Measurements from ENCODE around the gene TMX1. TPM values are rescaled to one million over a fixed set of nuclear protein-coding genes. Genes with fewer than 3 reads are reported as not detected.
A peak's percentile ranks its signal among the peaks of the same experiment; 100 is the strongest.

Gene TMX1
- total and polyA plus RNA-seq, 2 of the 8 experiments (the other 6 are each of a cell fraction or from before 2014, with no cell fraction given), result 26.6 to 84.0 TPM

GRCh38 chr14:51244591-51244990 lies 4.5 kb downstream of the TMX1 start:
- no peaks in the 10 kb centered on the region for H3K9me3 ChIP-seq (ENCODE audit: insufficient read depth in 2 of 2, low read depth in 1 of 2, low read length in 1 of 2)
- H3K14ac ChIP-seq (ENCODE audit: insufficient read length), result no peak overlapping the region
- peak overlapping the region; percentile 74; the same call in 1 of the 2 replicates for H2BK5ac ChIP-seq (ENCODE audit: low read depth, low read length)
- no peak overlapping the region for H3K56ac ChIP-seq (replicated peaks; ENCODE audit: insufficient read length, low read depth, low read length)
- peak overlapping the region; percentile 53; the same call in 1 of the 2 replicates for H2BK12ac ChIP-seq (ENCODE audit: low read depth, low read length)
- H3K9ac ChIP-seq (replicated peaks in 1 of 4; ENCODE audit: extremely low read depth in 1 of 4, low read depth in 3 of 4, low read length in 3 of 4), result no peak overlapping the region
- TF ChIP-seq KDM1A (IDR thresholded peaks at IDR 0.05; ENCODE audit: borderline replicate concordance, low read length), result peak; percentile 92
- TF ChIP-seq TCF12 (IDR thresholded peaks at IDR 0.05; ENCODE audit: low read depth, low read length), result no peak
- 0 out of 2 replicates have a peak overlapping the region, but pooled peaks have one; percentile 49 for H2AK5ac ChIP-seq (ENCODE audit: low read depth, low read length)
- H4K20me1 ChIP-seq (replicated peaks in 1 of 2; ENCODE audit: control insufficient read depth in 1 of 2, insufficient read depth in 2 of 2, low read length in 2 of 2), result peaks cover 13 to 14% of the 10 kb centered on the region in 2 experiments
- ChIA-PET CTCF (ENCODE audit: partially characterized antibody) (no interaction called here), POLR2A (ENCODE audit: partially characterized antibody) (no interaction called here)
- no peaks in the 10 kb centered on the region for H3K79me1 ChIP-seq (ENCODE audit: low read depth, low read length)
- H3K4ac ChIP-seq (replicated peaks; ENCODE audit: insufficient read length, low read depth, low read length), result peak overlapping the region; percentile 3
- no peak overlapping the region for H4K8ac ChIP-seq (ENCODE audit: extremely low read depth, insufficient read depth, low read length)
- peak overlapping the region; percentile 52 for H4K91ac ChIP-seq (replicated peaks; ENCODE audit: insufficient read length, low read length)
- DNase-seq (ENCODE audit: low read depth in 1 of 2, low spot score in 2 of 2), result no peak
- H3K79me2 ChIP-seq (ENCODE audit: control insufficient read depth in 1 of 2, insufficient read depth in 2 of 2, low read length in 2 of 2), result peaks cover 29 to 91% of the 10 kb centered on the region in 2 experiments
- WGBS, 2 experiments (ENCODE audit: extremely low coverage in 1 of 2, insufficient coverage in 1 of 2, insufficient read length in 1 of 2, insufficient replicate concordance in 2 of 2, low coverage in 1 of 2, low lambda C conversion rate in 2 of 2, missing lambda C conversion rate in 1 of 2), result 93% methylated on average over 5 of the region's 5 CpGs; no CpG with 5 or more reads in 1 of the 2 experiments
- no peak for FAIRE-seq
- peaks cover 4 to 57% (median 27%) of the 10 kb centered on the region in 4 experiments; a peak in 7 of 8 replicates for H3K36me3 ChIP-seq (ENCODE audit: control insufficient read depth in 2 of 4, insufficient read depth in 4 of 4, low read length in 3 of 4)
- H3K4me2 ChIP-seq (ENCODE audit: insufficient read depth in 1 of 2, low read depth in 2 of 2, low read length in 2 of 2), result peak overlapping the region in 1 of 2 experiments; percentile 80; a peak in 2 of 4 replicates
- no peak overlapping the region for H2BK120ac ChIP-seq (replicated peaks; ENCODE audit: low read depth, low read length)
- H3K4me1 ChIP-seq (replicated peaks in 1 of 4; ENCODE audit: control insufficient read depth in 3 of 4, insufficient read depth in 4 of 4, low read length in 3 of 4), result peaks cover 2 to 11% (median 9%) of the 10 kb centered on the region in 4 experiments; a peak in 6 of 7 replicates
- peak overlapping the region; percentile 62; the same call in 1 of the 2 replicates for H3K18ac ChIP-seq (ENCODE audit: extremely low read depth, low read length)
- no peak overlapping the region for H3K23ac ChIP-seq (ENCODE audit: insufficient read length)
- no peaks in the 10 kb centered on the region for H3K23me2 ChIP-seq (ENCODE audit: low read depth, low read length)
- no peak overlapping the region for H2BK20ac ChIP-seq (ENCODE audit: low read length)
- no peak overlapping the region for H4K5ac ChIP-seq (ENCODE audit: insufficient read length, low read depth, low read length)
- H2BK15ac ChIP-seq (ENCODE audit: low read length), result no peak overlapping the region
- H3K27me3 ChIP-seq (replicated peaks in 1 of 4; ENCODE audit: control insufficient read depth in 3 of 4, extremely low read depth in 1 of 4, insufficient read depth in 3 of 4, low read length in 3 of 4), result no peaks in the 10 kb centered on the region
- H2AFZ ChIP-seq (ENCODE audit: low read length), result no peak overlapping the region
- no peak overlapping the region for H3K4me3 ChIP-seq (ENCODE audit: extremely low read depth in 1 of 4, insufficient read depth in 2 of 4, low read depth in 3 of 4, low read length in 4 of 4)
- H3K27ac ChIP-seq (ENCODE audit: low read depth, low read length), result no peak overlapping the region

All from H1 (cell line).